ENCODE data around the gene MAP1S. TPM values are rescaled to one million over a fixed set of nuclear protein-coding genes. Genes with fewer than 3 reads are reported as not detected.

Gene MAP1S
- total RNA-seq, 4 donors from 2014 or later: 23.4 to 39.3 (median 31.2) TPM

- 55 to 76% methylated on average over 5 of the region's 5 CpGs for WGBS, 2 donors
- TF ChIP-seq CTCF (IDR thresholded peaks at IDR 0.05) (no peak), POLR2A (IDR thresholded peaks at IDR 0.05) (no peak), EP300 (IDR thresholded peaks at IDR 0.05) (no peak)
- Histone ChIP-seq H3K4me3 (no peak overlapping the region), H3K27ac (no peak overlapping the region), H3K27me3 (peaks cover 2 to 88% of the 10 kb centered on the region in 2 donors), H3K4me1 (peaks cover 0 to 29% (median 15%) of the 10 kb centered on the region in 4 donors), H3K36me3 (no peaks in the 10 kb centered on the region), H3K9me3 (no peaks in the 10 kb centered on the region)
- no peak for DNase-seq (ENCODE audit: low spot score in 2 of 2)
Measured at GRCh38 chr19:17682273-17682672, 37.0 kb upstream of the MAP1S start.

- Histone ChIP-seq H3K4me1 (peaks cover 0 to 37% (median 18%) of the 10 kb centered on the region in 4 donors), H3K27ac (no peak overlapping the region), H3K27me3 (peaks cover 2 to 89% of the 10 kb centered on the region in 2 donors), H3K4me3 (no peak overlapping the region), H3K36me3 (no peaks in the 10 kb centered on the region), H3K9me3 (no peaks in the 10 kb centered on the region)
- no peak for TF ChIP-seq CTCF (IDR thresholded peaks at IDR 0.05)
- no peak for TF ChIP-seq POLR2A (IDR thresholded peaks at IDR 0.05)
- TF ChIP-seq EP300 (IDR thresholded peaks at IDR 0.05): no peak
- DNase-seq (ENCODE audit: low spot score in 2 of 2): no peak
- 80 to 83% methylated on average over 4 of the region's 4 CpGs for WGBS, 2 donors
Measured at GRCh38 chr19:17683078-17683477, 36.2 kb upstream of the MAP1S start.

- Histone ChIP-seq H3K27me3 (peaks cover 2 to 95% of the 10 kb centered on the region in 2 donors), H3K27ac (no peak overlapping the region), H3K4me1 (peaks cover 0 to 42% (median 18%) of the 10 kb centered on the region in 4 donors), H3K36me3 (no peaks in the 10 kb centered on the region), H3K9me3 (no peaks in the 10 kb centered on the region), H3K4me3 (no peak overlapping the region)
- WGBS, 2 donors: 84 to 87% methylated on average over 4 of the region's 4 CpGs
- TF ChIP-seq CTCF (IDR thresholded peaks at IDR 0.05) (no peak), POLR2A (IDR thresholded peaks at IDR 0.05) (no peak), EP300 (IDR thresholded peaks at IDR 0.05) (no peak)
- DNase-seq (ENCODE audit: low spot score in 2 of 2): no peak
Measured at GRCh38 chr19:17684256-17684655, 35.0 kb upstream of the MAP1S start.

- peaks cover 2 to 98% of the 10 kb centered on the region in 2 donors for H3K27me3 ChIP-seq
- H3K4me3 ChIP-seq: no peak overlapping the region
- no peaks in the 10 kb centered on the region for H3K36me3 ChIP-seq
- TF ChIP-seq POLR2A (IDR thresholded peaks at IDR 0.05): no peak
- TF ChIP-seq CTCF (IDR thresholded peaks at IDR 0.05): no peak
- no peak for TF ChIP-seq EP300 (IDR thresholded peaks at IDR 0.05)
- WGBS, 2 donors: 52 to 54% methylated on average over 15 of the region's 15 CpGs
- no peak for DNase-seq (ENCODE audit: low spot score in 2 of 2)
- no peaks in the 10 kb centered on the region for H3K9me3 ChIP-seq
- H3K27ac ChIP-seq: no peak overlapping the region
- peaks cover 0 to 30% (median 10%) of the 10 kb centered on the region in 4 donors for H3K4me1 ChIP-seq
Measured at GRCh38 chr19:17685451-17686022, 33.7 kb upstream of the MAP1S start.

- no peaks in the 10 kb centered on the region for H3K9me3 ChIP-seq
- no peaks in the 10 kb centered on the region for H3K36me3 ChIP-seq
- no peak overlapping the region for H3K27ac ChIP-seq
- no peak for DNase-seq (ENCODE audit: low spot score in 2 of 2)
- H3K4me3 ChIP-seq: no peak overlapping the region
- TF ChIP-seq CTCF (IDR thresholded peaks at IDR 0.05): no peak
- TF ChIP-seq EP300 (IDR thresholded peaks at IDR 0.05): no peak
- no peak for TF ChIP-seq POLR2A (IDR thresholded peaks at IDR 0.05)
- H3K4me1 ChIP-seq: peaks cover 0 to 30% (median 10%) of the 10 kb centered on the region in 4 donors
- H3K27me3 ChIP-seq: peaks cover 2 to 99% of the 10 kb centered on the region in 2 donors
- WGBS, 2 donors: 0 to 1% methylated on average over 11 to 12 of the region's 12 CpGs
Measured at GRCh38 chr19:17686023-17686521, 33.2 kb upstream of the MAP1S start.

All from tibial nerve (tissue), 4 donors.